Gastrocnemius medialis (tissue), 4 donors: ENCODE data around the gene NBPF6.
"Not testable (repeated sequence)": the region's sequence is repeated elsewhere in the genome, so short reads cannot be mapped to it uniquely, and the experiment has no call there.

Source experiments
- POLR2A ChIP-seq, 2 donors: fragments of 450-650 bp; IDR thresholded peaks; one replicate each; pipeline ENCODE4 v1.6.1; 2017; ENCODE audit warnings: antibody characterized with exemption in 2 of 2, mild to moderate bottlenecking in 2 of 2, moderate library complexity in 2 of 2
- TF ChIP-seq, protein P1 (sequence below), 5 experiments: fragments of 450-650 bp in 3 of 5; fragments of 200-600 bp in 2 of 5; sonication (generic) in 2 of 5; IDR thresholded peaks in 4 of 5; conservative IDR thresholded peaks in 1 of 5; 1 replicate in 4 of 5; 2 replicates in 1 of 5; pipeline ENCODE4 v1.5.1; 2016 to 2019; ENCODE audit warnings: antibody characterized with exemption in 5 of 5, mild to moderate bottlenecking in 3 of 5, moderate library complexity in 3 of 5

DNA sequence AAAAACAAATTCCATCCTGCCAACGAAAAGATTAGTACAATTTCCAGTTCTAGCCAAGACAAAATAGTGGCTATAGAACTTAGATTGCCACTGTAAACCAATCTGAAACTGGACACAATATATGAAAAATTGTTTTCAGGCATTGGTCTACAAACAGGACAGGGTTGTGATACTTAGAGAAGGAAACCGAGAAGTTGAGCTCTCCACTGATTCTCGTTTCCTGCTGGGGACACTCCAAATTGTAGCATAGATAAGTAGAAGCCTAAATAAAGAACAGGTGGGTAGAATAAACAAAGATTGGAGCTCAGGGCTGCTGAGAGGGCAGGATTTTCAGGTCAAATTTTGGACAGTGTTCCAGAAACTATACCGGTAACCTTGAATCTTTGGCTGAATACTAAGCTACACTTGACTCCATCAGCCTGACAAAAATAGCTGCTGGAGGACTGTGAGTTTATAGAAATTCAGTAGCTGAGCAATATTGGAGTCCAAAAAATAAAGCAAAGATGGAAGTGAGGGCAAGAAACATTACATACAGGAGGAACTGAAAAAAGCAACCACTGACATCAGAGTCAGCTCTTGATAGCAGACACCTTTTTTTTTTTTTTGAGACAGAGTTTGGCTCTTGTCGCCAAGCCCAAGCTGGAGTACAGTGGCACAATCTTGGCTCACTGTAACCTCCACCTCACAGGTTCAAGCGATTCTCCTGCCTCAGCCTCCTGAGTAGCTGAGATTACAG is 38.9 kb upstream of the NBPF6 start:
- TF ChIP-seq, protein P1, sequence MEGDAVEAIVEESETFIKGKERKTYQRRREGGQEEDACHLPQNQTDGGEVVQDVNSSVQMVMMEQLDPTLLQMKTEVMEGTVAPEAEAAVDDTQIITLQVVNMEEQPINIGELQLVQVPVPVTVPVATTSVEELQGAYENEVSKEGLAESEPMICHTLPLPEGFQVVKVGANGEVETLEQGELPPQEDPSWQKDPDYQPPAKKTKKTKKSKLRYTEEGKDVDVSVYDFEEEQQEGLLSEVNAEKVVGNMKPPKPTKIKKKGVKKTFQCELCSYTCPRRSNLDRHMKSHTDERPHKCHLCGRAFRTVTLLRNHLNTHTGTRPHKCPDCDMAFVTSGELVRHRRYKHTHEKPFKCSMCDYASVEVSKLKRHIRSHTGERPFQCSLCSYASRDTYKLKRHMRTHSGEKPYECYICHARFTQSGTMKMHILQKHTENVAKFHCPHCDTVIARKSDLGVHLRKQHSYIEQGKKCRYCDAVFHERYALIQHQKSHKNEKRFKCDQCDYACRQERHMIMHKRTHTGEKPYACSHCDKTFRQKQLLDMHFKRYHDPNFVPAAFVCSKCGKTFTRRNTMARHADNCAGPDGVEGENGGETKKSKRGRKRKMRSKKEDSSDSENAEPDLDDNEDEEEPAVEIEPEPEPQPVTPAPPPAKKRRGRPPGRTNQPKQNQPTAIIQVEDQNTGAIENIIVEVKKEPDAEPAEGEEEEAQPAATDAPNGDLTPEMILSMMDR (IDR thresholded peaks at IDR 0.05 in 4 of 5, conservative IDR thresholded peaks at IDR 0.05 in 1 of 5) = not testable (repeated sequence)
- not testable (repeated sequence) for TF ChIP-seq POLR2A (IDR thresholded peaks at IDR 0.05)
